ENCODE results near the gene AP4E1. TPM values are rescaled to one million over a fixed set of nuclear protein-coding genes. Genes with fewer than 3 reads are reported as not detected.
"Not testable (repeated sequence)": the region's sequence is repeated elsewhere in the genome, so short reads cannot be mapped to it uniquely, and the experiment has no call there.

Gene AP4E1
- polyA plus RNA-seq, 1 donor from 2014 or later, result 8.6 TPM

DNA sequence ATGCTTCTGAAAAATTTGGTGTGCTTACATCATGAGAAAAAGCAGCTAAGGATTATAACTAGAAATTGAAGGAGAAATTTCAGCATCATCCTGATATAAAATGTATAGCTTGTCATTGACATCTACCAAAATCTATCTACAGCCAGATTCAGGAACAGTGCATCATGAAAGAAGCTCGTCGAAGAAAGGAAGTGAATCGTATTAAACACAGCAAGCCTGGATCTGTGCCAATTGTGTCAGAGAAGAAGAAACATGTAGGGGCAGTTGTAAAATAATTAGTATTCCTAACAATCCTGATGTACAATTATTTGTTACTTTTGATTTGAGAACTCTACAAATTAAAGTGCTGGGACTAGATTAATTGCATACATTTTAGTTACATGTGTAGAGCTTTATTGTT lies 37.2 kb downstream of the AP4E1 start:
- Histone ChIP-seq H3K4me2 (ENCODE audit: low read length) (no peak overlapping the region), H3F3A (ENCODE audit: insufficient read depth, low read length, poor library complexity, severe bottlenecking) (no peaks in the 10 kb centered on the region), H3K9ac (ENCODE audit: low read length) (no peak overlapping the region), H3K4me3 (ENCODE audit: low read length) (no peak overlapping the region), H2AFZ (ENCODE audit: low read depth, low read length) (no peak overlapping the region), H3K9me3 (ENCODE audit: low read length) (no peaks in the 10 kb centered on the region), H3K9me2 (ENCODE audit: insufficient read depth, low read length) (no peaks in the 10 kb centered on the region), H3K79me2 (replicated peaks; ENCODE audit: insufficient read depth, low read length) (no peaks in the 10 kb centered on the region), H3K27ac (ENCODE audit: low read length) (no peak overlapping the region), H4K20me1 (ENCODE audit: insufficient read depth) (no peaks in the 10 kb centered on the region), H3K27me3 (ENCODE audit: insufficient read depth, low read depth, low read length) (no peaks in the 10 kb centered on the region), H3K36me3 (ENCODE audit: insufficient read depth, low read length) (no peaks in the 10 kb centered on the region)
- TF ChIP-seq TAF1 (IDR thresholded peaks at IDR 0.05; ENCODE audit: low read depth), result no peak
- TF ChIP-seq REST (IDR thresholded peaks at IDR 0.05; ENCODE audit: borderline replicate concordance), result no peak
- no peak for TF ChIP-seq RAD21 (conservative IDR thresholded peaks at IDR 0.05)
- no peak for TF ChIP-seq SMC3 (conservative IDR thresholded peaks at IDR 0.05; ENCODE audit: poor library complexity)
- no peak for TF ChIP-seq EP300 (conservative IDR thresholded peaks at IDR 0.05; ENCODE audit: poor library complexity, severe bottlenecking)
- TF ChIP-seq MXI1 (conservative IDR thresholded peaks at IDR 0.05; ENCODE audit: poor library complexity, severe bottlenecking), result no peak
- no peak for TF ChIP-seq EZH2 (IDR thresholded peaks at IDR 0.05; ENCODE audit: borderline replicate concordance, insufficient read depth, low read length, poor library complexity, severe bottlenecking)
- TF ChIP-seq, protein P1, sequence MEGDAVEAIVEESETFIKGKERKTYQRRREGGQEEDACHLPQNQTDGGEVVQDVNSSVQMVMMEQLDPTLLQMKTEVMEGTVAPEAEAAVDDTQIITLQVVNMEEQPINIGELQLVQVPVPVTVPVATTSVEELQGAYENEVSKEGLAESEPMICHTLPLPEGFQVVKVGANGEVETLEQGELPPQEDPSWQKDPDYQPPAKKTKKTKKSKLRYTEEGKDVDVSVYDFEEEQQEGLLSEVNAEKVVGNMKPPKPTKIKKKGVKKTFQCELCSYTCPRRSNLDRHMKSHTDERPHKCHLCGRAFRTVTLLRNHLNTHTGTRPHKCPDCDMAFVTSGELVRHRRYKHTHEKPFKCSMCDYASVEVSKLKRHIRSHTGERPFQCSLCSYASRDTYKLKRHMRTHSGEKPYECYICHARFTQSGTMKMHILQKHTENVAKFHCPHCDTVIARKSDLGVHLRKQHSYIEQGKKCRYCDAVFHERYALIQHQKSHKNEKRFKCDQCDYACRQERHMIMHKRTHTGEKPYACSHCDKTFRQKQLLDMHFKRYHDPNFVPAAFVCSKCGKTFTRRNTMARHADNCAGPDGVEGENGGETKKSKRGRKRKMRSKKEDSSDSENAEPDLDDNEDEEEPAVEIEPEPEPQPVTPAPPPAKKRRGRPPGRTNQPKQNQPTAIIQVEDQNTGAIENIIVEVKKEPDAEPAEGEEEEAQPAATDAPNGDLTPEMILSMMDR (IDR thresholded peaks at IDR 0.05; ENCODE audit: poor library complexity, severe bottlenecking), result no peak
- TF ChIP-seq POLR2AphosphoS5 (IDR thresholded peaks at IDR 0.05), result no peak

GRCh38 chr15:50950745-50951144 lies 42.3 kb downstream of the AP4E1 start:
- H3K27ac ChIP-seq (ENCODE audit: low read length); H3F3A ChIP-seq (ENCODE audit: insufficient read depth, low read length, poor library complexity, severe bottlenecking); H4K20me1 ChIP-seq (ENCODE audit: insufficient read depth); H3K27me3 ChIP-seq (ENCODE audit: insufficient read depth, low read depth, low read length); H3K9me3 ChIP-seq (ENCODE audit: low read length); H3K36me3 ChIP-seq (ENCODE audit: insufficient read depth, low read length); H3K9ac ChIP-seq (ENCODE audit: low read length); H3K4me2 ChIP-seq (ENCODE audit: low read length); H3K79me2 ChIP-seq (replicated peaks; ENCODE audit: insufficient read depth, low read length); H2AFZ ChIP-seq (ENCODE audit: low read depth, low read length); H3K4me3 ChIP-seq (ENCODE audit: low read length); H3K9me2 ChIP-seq (ENCODE audit: insufficient read depth, low read length): not testable (repeated sequence)

- no peaks in the 10 kb centered on the region for H3K79me2 ChIP-seq (replicated peaks; ENCODE audit: insufficient read depth, low read length)
- peaks cover under 1% of the 10 kb centered on the region for H3K36me3 ChIP-seq (ENCODE audit: insufficient read depth, low read length)
- H3K9ac ChIP-seq (ENCODE audit: low read length), result no peak overlapping the region
- no peak overlapping the region for H2AFZ ChIP-seq (ENCODE audit: low read depth, low read length)
- H3K9me3 ChIP-seq (ENCODE audit: low read length), result no peaks in the 10 kb centered on the region
- no peak overlapping the region for H3K4me2 ChIP-seq (ENCODE audit: low read length)
- no peaks in the 10 kb centered on the region for H3F3A ChIP-seq (ENCODE audit: insufficient read depth, low read length, poor library complexity, severe bottlenecking)
- H3K27ac ChIP-seq (ENCODE audit: low read length), result no peak overlapping the region
- H3K27me3 ChIP-seq (ENCODE audit: insufficient read depth, low read depth, low read length), result no peaks in the 10 kb centered on the region
- no peak overlapping the region for H3K4me3 ChIP-seq (ENCODE audit: low read length)
- H4K20me1 ChIP-seq (ENCODE audit: insufficient read depth), result no peaks in the 10 kb centered on the region
- no peaks in the 10 kb centered on the region for H3K9me2 ChIP-seq (ENCODE audit: insufficient read depth, low read length)
- TF ChIP-seq EZH2 (IDR thresholded peaks at IDR 0.05; ENCODE audit: borderline replicate concordance, insufficient read depth, low read length, poor library complexity, severe bottlenecking) (no peak), EP300 (conservative IDR thresholded peaks at IDR 0.05; ENCODE audit: poor library complexity, severe bottlenecking) (no peak), MXI1 (conservative IDR thresholded peaks at IDR 0.05; ENCODE audit: poor library complexity, severe bottlenecking) (no peak), POLR2AphosphoS5 (IDR thresholded peaks at IDR 0.05) (no peak), SMC3 (conservative IDR thresholded peaks at IDR 0.05; ENCODE audit: poor library complexity) (no peak), RAD21 (conservative IDR thresholded peaks at IDR 0.05) (no peak), TAF1 (IDR thresholded peaks at IDR 0.05; ENCODE audit: low read depth) (no peak), REST (IDR thresholded peaks at IDR 0.05; ENCODE audit: borderline replicate concordance) (no peak)
- TF ChIP-seq, protein P1 (IDR thresholded peaks at IDR 0.05; ENCODE audit: poor library complexity, severe bottlenecking), result no peak
These were observed 44.8 kb downstream of the AP4E1 start for GRCh38 chr15:50953302-50953701.
